Tibial nerve (tissue), 4 donors: ENCODE measurements around the gene RDH12. TPM values are rescaled to one million over a fixed set of nuclear protein-coding genes. Genes with fewer than 3 reads are reported as not detected.

Experiments
- DNase-seq, 2 donors: peaks; one replicate each; pipeline ENCODE4 v3.0.0-alpha.2; 2019; ENCODE audit warnings: low spot score in 2 of 2
- H3K27ac ChIP-seq, 4 donors: fragments of 200-600 bp; sonication (generic) in 3 of 4; one replicate each; pipeline ENCODE4 v1.5.1; 2017 to 2019; ENCODE audit warnings: mild to moderate bottlenecking in 1 of 4
- H3K27me3 ChIP-seq, 2 donors: fragments of 200-600 bp; sonication (generic) in 1 of 2; one replicate each; pipeline versions ENCODE4 v1.5.1 to v1.6.0; 2017 to 2019
- H3K36me3 ChIP-seq, 3 donors: fragments of 200-600 bp; sonication (generic); one replicate each; pipeline ENCODE4 v1.5.1; 2018 to 2019
- H3K4me1 ChIP-seq, 4 donors: fragments of 200-600 bp; sonication (generic) in 3 of 4; one replicate each; pipeline ENCODE4 v1.5.1; 2017 to 2019
- H3K4me3 ChIP-seq, 4 donors: fragments of 200-600 bp; sonication (generic) in 3 of 4; one replicate each; pipeline ENCODE4 v1.5.1; 2017 to 2019; ENCODE audit warnings: mild to moderate bottlenecking in 1 of 4, moderate library complexity in 1 of 4
- H3K9me3 ChIP-seq, 4 donors: fragments of 200-600 bp; sonication (generic) in 3 of 4; one replicate each; pipeline ENCODE4 v1.5.1; 2017 to 2019
- EP300 ChIP-seq, 2 donors: sonication (generic); formaldehyde crosslinking; IDR thresholded peaks; one replicate each; pipeline ENCODE4 v1.6.1; 2017; ENCODE audit warnings: antibody characterized with exemption in 2 of 2, mild to moderate bottlenecking in 1 of 2
- POLR2A ChIP-seq, 2 donors: fragments of 450-650 bp; IDR thresholded peaks; one replicate each; pipeline ENCODE4 v1.6.1; 2017; ENCODE audit warnings: antibody characterized with exemption in 2 of 2, mild to moderate bottlenecking in 2 of 2, moderate library complexity in 2 of 2
- WGBS, 2 donors: methylation state at CpG; one replicate each; pipeline ENCODE4 v1.1.5; 2018; 5-methylcytosine and 5-hydroxymethylcytosine counted together
- total RNA-seq, 4 donors: library from RNA; depleted of rRNA; stranded (reverse); fragments of >200 nt; gene quantifications; one replicate each; pipeline ENCODE4 v1.1.0, GENCODE V29; 2016
- TF ChIP-seq, protein P1 (sequence below), 5 experiments: fragments of 200-600 bp in 3 of 5; fragments of 450-650 bp in 2 of 5; sonication (generic) in 3 of 5; IDR thresholded peaks; one replicate each; pipeline ENCODE4 v1.5.1; 2016 to 2019; ENCODE audit warnings: antibody characterized with exemption in 5 of 5, mild to moderate bottlenecking in 3 of 5, moderate library complexity in 2 of 5

The RDH12 gene
- total RNA-seq, 4 donors from 2014 or later, result not detected

DNA sequence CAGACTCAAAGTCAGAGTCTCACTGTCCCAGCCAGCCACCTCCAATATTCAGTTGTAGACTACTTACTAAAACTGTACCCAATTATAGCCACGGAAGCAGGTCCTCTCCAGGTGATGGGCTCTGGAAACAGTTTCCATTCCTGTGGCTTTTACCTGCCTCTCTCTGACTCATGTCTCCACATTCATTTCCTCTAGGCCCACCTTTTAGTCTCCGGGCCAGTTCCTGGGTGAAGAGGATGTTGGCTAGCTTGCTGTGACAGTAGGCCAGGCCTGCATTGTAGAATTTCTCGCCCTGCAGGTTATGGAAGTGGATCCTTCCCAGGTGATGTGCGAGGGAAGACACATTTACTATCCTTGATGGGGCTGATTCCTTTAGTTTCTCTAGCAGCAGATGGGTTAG, 11.7 kb upstream of the RDH12 start:
- Histone ChIP-seq H3K27ac (no peak overlapping the region), H3K36me3 (peaks cover 2 to 72% (median 9%) of the 10 kb centered on the region in 3 donors), H3K27me3 (no peaks in the 10 kb centered on the region), H3K9me3 (no peaks in the 10 kb centered on the region), H3K4me1 (peaks cover 0 to 23% (median 5%) of the 10 kb centered on the region in 4 donors), H3K4me3 (no peak overlapping the region)
- 94 to 98% methylated on average over 4 of the region's 4 CpGs for WGBS, 2 donors
- TF ChIP-seq, protein P1, sequence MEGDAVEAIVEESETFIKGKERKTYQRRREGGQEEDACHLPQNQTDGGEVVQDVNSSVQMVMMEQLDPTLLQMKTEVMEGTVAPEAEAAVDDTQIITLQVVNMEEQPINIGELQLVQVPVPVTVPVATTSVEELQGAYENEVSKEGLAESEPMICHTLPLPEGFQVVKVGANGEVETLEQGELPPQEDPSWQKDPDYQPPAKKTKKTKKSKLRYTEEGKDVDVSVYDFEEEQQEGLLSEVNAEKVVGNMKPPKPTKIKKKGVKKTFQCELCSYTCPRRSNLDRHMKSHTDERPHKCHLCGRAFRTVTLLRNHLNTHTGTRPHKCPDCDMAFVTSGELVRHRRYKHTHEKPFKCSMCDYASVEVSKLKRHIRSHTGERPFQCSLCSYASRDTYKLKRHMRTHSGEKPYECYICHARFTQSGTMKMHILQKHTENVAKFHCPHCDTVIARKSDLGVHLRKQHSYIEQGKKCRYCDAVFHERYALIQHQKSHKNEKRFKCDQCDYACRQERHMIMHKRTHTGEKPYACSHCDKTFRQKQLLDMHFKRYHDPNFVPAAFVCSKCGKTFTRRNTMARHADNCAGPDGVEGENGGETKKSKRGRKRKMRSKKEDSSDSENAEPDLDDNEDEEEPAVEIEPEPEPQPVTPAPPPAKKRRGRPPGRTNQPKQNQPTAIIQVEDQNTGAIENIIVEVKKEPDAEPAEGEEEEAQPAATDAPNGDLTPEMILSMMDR (IDR thresholded peaks at IDR 0.05), result no peak
- TF ChIP-seq EP300 (IDR thresholded peaks at IDR 0.05), result no peak
- TF ChIP-seq POLR2A (IDR thresholded peaks at IDR 0.05), result no peak
- DNase-seq, result no peak

DNA sequence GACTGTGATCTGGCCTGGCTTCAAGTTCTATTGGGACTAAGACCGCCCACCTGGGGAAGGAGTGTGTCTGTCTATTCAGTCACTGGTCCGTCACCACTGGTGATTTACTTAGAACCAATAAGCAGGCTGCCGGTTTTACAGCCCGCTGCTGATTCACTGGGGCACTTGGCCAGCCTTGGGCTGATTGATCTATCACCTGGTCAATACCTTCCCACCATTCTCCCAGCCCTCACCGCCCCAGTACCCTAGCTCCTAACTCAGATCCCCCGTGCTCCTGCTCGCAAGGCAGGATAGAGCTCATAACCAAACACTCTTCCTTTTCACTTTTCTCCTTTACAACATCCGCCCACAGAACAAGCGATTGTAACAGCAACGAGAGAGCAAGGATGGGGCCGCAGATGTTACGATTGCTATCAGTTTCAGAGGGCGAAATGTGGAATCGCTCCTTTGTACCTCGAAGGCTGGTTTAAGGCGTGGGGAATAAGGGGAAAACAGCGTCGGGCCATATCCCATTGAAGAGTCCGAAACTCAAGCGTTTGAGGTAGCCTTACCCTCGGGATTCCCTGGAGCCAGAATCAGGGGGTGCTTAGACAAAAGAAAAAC, 6.8 kb upstream of the RDH12 start:
- WGBS, 2 donors, result 1 to 2% methylated on average over 21 of the region's 21 CpGs
- Histone ChIP-seq H3K4me1 (peaks cover 0 to 23% (median 5%) of the 10 kb centered on the region in 4 donors), H3K27me3 (no peaks in the 10 kb centered on the region), H3K9me3 (no peaks in the 10 kb centered on the region), H3K36me3 (peaks cover 0 to 26% (median 9%) of the 10 kb centered on the region in 3 donors), H3K27ac (peak overlapping the region; percentile 47 to 89 (median 85)), H3K4me3 (peak overlapping the region; percentile 76 to 92 (median 84))
- TF ChIP-seq POLR2A (IDR thresholded peaks at IDR 0.05), result no peak
- no peak for TF ChIP-seq EP300 (IDR thresholded peaks at IDR 0.05)
- TF ChIP-seq, protein P1 (IDR thresholded peaks at IDR 0.05), result no peak
- peak in 1 of 2 donors; percentile 37 for DNase-seq

DNA sequence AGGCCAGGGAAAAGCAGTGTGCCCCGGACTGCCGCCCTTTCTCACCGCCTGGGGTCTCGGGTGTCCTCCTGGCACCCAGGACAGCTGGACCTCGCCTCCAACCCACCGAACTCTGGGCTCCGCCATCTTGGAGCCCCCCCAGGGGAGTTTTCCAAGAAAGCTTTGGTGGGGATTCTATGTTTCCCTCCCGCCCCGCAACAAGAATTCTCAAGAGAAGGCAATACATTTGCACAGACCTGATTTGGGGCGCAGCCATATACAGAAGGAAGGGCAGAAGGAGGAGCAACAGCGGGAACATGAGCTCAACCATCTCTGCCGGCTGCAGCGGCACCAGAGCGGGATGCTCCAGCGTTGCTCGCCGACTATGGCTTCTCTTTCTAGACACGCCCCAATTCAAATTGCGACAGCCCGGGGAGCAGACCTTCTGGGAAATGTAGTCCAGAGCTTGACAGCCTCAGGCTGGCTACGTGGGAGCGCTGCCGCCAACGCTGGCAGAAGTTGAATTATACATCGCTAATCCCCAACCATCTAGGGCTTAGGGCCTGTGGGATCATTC, 6.2 kb upstream of the RDH12 start, which contains the start of gene RDH11:
RDH11 (minus strand) TSS at position 371 of the 556 bp plus-strand sequence; CDS start at position 310, 61 bp downstream.
- 0% methylated on average over 23 to 25 of the region's 25 CpGs for WGBS, 2 donors
- TF ChIP-seq POLR2A (IDR thresholded peaks at IDR 0.05) (peak; percentile 72 to 76), EP300 (IDR thresholded peaks at IDR 0.05) (peak; percentile 39 to 93)
- TF ChIP-seq, protein P1 (IDR thresholded peaks at IDR 0.05), result no peak

DNA sequence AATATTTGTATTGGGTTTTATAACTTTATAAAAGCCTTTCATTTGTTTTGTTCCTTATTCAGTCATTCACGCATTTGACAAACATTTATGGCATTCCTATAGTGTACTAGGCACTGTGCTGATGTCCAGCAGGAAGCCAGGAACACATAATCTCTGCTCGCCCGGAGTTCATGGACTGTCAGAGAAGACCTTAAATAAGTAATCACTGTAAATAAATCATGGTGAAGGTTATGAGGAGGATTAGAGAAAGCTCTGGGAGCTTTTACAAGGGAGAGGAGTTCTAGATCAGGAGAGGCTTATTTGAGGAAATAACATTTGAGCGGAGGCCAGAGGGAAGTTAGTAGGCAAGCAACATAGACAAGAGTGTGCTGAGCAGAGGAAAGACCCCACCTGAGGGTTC, 4.7 kb upstream of the RDH12 start:
- DNase-seq, result no peak
- H3K4me3 ChIP-seq, result no peak overlapping the region
- peaks cover 0 to 23% (median 5%) of the 10 kb centered on the region in 4 donors for H3K4me1 ChIP-seq
- 70 to 83% methylated on average over 4 of the region's 4 CpGs for WGBS, 2 donors
- peaks cover 0 to 5% (median 0%) of the 10 kb centered on the region in 3 donors for H3K36me3 ChIP-seq
- H3K27me3 ChIP-seq, result no peaks in the 10 kb centered on the region
- no peaks in the 10 kb centered on the region for H3K9me3 ChIP-seq
- no peak overlapping the region for H3K27ac ChIP-seq
- TF ChIP-seq, protein P1 (IDR thresholded peaks at IDR 0.05), result no peak
- TF ChIP-seq EP300 (IDR thresholded peaks at IDR 0.05) (no peak), POLR2A (IDR thresholded peaks at IDR 0.05) (no peak)

More for the DNA sequence above, 6.2 kb upstream of the RDH12 start, which contains the start of gene RDH11:
- H3K4me1 ChIP-seq, result peaks cover 0 to 23% (median 5%) of the 10 kb centered on the region in 4 donors
- peak within 1 kb of the TSS; percentile 76 to 92 (median 84) for H3K4me3 ChIP-seq
- H3K27ac ChIP-seq, result peak within 1 kb of the TSS; percentile 47 to 89 (median 85)
- peak; percentile 71 to 77 for DNase-seq
- no peaks in the 10 kb centered on the region for H3K9me3 ChIP-seq
- peaks cover 0 to 20% (median 3%) of the 10 kb centered on the region in 3 donors for H3K36me3 ChIP-seq
- no peaks in the 10 kb centered on the region for H3K27me3 ChIP-seq

DNA sequence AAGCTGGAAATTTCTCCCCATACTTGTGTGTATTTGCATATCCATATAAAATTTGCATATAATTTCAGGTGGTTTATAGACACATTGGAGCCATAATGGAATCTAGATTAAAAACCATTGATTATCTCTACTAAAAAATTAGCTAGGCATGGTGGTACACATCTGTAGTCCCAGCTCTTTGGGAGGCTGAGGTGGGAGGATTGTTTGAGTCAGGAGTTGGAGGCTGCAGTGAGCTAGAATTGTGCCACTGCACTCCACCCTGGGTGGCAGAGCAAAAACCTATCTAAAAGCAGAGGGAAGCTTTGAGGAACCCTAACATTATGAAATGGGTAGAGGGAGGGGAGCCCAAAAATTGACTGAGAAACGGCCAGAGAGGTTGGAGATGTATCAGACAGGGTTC, 3.5 kb upstream of the RDH12 start:
- TF ChIP-seq, protein P1 (IDR thresholded peaks at IDR 0.05), result no peak
- TF ChIP-seq POLR2A (IDR thresholded peaks at IDR 0.05), result no peak
- no peak for TF ChIP-seq EP300 (IDR thresholded peaks at IDR 0.05)
- Histone ChIP-seq H3K27me3 (no peaks in the 10 kb centered on the region), H3K4me3 (no peak overlapping the region), H3K4me1 (peaks cover 0 to 17% (median 2%) of the 10 kb centered on the region in 4 donors), H3K27ac (no peak overlapping the region), H3K36me3 (no peaks in the 10 kb centered on the region), H3K9me3 (no peaks in the 10 kb centered on the region)
- no peak for DNase-seq
- WGBS, 2 donors, result 58 to 82% methylated on average over 1 of the region's 1 CpG
